Measurements from ENCODE around the gene HEXIM2.

GRCh38 chr17:45113424-45113754 is 48.3 kb upstream of the HEXIM2 start:
- no peak for TF ChIP-seq GATA3 (IDR thresholded peaks at IDR 0.05; ENCODE audit: low read depth, low read length)
- no peak for TF ChIP-seq GATA2 (IDR thresholded peaks at IDR 0.05; ENCODE audit: low read depth, low read length)

All from SH-SY5Y (cell line).